Measurements from ENCODE around the gene TRPM5. TPM values are rescaled to one million over a fixed set of nuclear protein-coding genes. Genes with fewer than 3 reads are reported as not detected.

TRPM5 gene, protein sequence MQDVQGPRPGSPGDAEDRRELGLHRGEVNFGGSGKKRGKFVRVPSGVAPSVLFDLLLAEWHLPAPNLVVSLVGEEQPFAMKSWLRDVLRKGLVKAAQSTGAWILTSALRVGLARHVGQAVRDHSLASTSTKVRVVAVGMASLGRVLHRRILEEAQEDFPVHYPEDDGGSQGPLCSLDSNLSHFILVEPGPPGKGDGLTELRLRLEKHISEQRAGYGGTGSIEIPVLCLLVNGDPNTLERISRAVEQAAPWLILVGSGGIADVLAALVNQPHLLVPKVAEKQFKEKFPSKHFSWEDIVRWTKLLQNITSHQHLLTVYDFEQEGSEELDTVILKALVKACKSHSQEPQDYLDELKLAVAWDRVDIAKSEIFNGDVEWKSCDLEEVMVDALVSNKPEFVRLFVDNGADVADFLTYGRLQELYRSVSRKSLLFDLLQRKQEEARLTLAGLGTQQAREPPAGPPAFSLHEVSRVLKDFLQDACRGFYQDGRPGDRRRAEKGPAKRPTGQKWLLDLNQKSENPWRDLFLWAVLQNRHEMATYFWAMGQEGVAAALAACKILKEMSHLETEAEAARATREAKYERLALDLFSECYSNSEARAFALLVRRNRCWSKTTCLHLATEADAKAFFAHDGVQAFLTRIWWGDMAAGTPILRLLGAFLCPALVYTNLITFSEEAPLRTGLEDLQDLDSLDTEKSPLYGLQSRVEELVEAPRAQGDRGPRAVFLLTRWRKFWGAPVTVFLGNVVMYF (N-terminal part only)
- polyA plus RNA-seq (2013, experiment 1 of 4) = not detected
- polyA plus RNA-seq (2013, experiment 2 of 4) = 0.16 TPM
- polyA plus RNA-seq (2013, experiment 3 of 4) = 0.11 TPM
- polyA plus RNA-seq (2013, experiment 4 of 4) = 0.12 TPM

DNA sequence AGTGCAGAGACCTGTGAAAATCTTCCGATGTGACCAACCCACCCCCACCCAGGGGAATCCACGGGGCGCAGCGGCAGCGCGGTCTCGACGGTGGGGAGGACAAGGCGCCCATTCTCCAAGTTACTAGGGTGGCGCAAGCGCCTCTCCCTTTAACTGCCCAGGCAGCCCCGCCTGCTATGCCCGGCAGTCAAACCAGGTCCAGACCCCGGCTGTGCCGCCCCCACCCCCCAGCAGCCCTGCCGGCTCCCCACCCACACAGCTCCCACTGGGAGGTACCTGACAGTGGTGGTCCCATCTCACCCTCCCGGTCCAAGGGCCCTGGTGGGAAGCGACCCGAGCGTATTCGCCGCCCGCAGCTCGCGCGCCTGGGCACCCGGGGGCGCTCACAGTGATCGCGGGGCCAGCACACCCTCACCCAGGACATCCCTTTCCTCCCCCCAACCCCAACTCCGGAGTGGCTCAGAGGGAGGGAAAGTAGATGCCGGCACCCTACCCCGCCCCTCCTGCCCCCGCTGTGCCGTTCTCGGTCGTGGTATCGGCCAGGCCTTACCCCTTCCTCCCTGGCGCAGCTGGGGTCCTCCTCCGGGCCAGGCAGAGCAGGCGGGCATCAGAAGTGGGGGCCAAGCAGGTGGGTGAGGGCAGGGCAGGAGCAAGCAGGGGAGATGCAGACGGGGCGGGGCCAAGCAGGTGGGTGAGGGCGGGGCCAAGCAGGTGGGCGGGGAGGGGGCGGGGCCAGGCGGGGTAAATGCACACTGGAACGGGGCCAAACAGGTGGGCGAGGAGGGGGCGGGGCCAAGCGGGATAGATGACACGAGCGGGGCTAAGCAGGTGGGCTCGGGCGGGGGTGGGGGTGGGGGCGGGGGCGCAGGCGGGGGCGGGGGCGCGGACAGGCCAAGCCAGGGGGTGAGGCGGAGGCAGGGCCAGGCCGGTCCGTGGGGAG lies at the start of gene TRPM5:
TRPM5 (minus strand) TSS at position 634 of the 940 bp plus-strand sequence. CDS start 21,478 bp downstream, outside the sequence.
- Histone ChIP-seq H3K27ac (ENCODE audit: insufficient read depth, low read depth, low read length, poor library complexity, severe bottlenecking) (no peak within 1 kb of the TSS), H3K9me3 (ENCODE audit: control insufficient read depth, low read length) (no peaks in the 10 kb centered on the region), H3K36me3 (ENCODE audit: control insufficient read depth, insufficient read depth, low read length) (no peaks in the 10 kb centered on the region), H3K27me3 (ENCODE audit: control insufficient read depth, insufficient read depth, low read length, poor library complexity, severe bottlenecking) (peaks cover 94% of the 10 kb centered on the region), H3K4me1 (ENCODE audit: control insufficient read depth, insufficient read depth, low read length) (no peaks in the 10 kb centered on the region), H3K4me3 (ENCODE audit: insufficient read depth, low read depth, low read length) (peak within 1 kb of the TSS; percentile 22)
- WGBS, 2 experiments = 20 to 24% methylated on average over 52 to 64 of the region's 64 CpGs

- Histone ChIP-seq H3K27ac (ENCODE audit: insufficient read depth, low read depth, low read length, poor library complexity, severe bottlenecking) (no peak overlapping the region), H3K36me3 (ENCODE audit: control insufficient read depth, insufficient read depth, low read length) (no peaks in the 10 kb centered on the region), H3K9me3 (ENCODE audit: control insufficient read depth, low read length) (no peaks in the 10 kb centered on the region), H3K4me1 (ENCODE audit: control insufficient read depth, insufficient read depth, low read length) (no peaks in the 10 kb centered on the region), H3K4me3 (ENCODE audit: insufficient read depth, low read depth, low read length) (no peak overlapping the region), H3K27me3 (ENCODE audit: control insufficient read depth, insufficient read depth, low read length, poor library complexity, severe bottlenecking) (peaks cover 12% of the 10 kb centered on the region)
- 35 to 39% methylated on average over 2 of the region's 2 CpGs for WGBS, 2 experiments
These were observed 44.8 kb upstream of the TRPM5 start for GRCh38 chr11:2489083-2489482.

- Histone ChIP-seq H3K9me3 (ENCODE audit: control insufficient read depth, low read length) (no peaks in the 10 kb centered on the region), H3K27ac (ENCODE audit: insufficient read depth, low read depth, low read length, poor library complexity, severe bottlenecking) (no peak overlapping the region), H3K27me3 (ENCODE audit: control insufficient read depth, insufficient read depth, low read length, poor library complexity, severe bottlenecking) (peaks cover 17% of the 10 kb centered on the region), H3K36me3 (ENCODE audit: control insufficient read depth, insufficient read depth, low read length) (no peaks in the 10 kb centered on the region), H3K4me3 (ENCODE audit: insufficient read depth, low read depth, low read length) (no peak overlapping the region), H3K4me1 (ENCODE audit: control insufficient read depth, insufficient read depth, low read length) (no peaks in the 10 kb centered on the region)
These were observed 43.7 kb upstream of the TRPM5 start for GRCh38 chr11:2488004-2488403.

GRCh38 chr11:2484576-2485125 lies 40.3 kb upstream of the TRPM5 start:
- WGBS, 2 experiments = 87 to 90% methylated on average over 16 of the region's 16 CpGs
- H3K27ac ChIP-seq (ENCODE audit: insufficient read depth, low read depth, low read length, poor library complexity, severe bottlenecking) = no peak overlapping the region

DNA sequence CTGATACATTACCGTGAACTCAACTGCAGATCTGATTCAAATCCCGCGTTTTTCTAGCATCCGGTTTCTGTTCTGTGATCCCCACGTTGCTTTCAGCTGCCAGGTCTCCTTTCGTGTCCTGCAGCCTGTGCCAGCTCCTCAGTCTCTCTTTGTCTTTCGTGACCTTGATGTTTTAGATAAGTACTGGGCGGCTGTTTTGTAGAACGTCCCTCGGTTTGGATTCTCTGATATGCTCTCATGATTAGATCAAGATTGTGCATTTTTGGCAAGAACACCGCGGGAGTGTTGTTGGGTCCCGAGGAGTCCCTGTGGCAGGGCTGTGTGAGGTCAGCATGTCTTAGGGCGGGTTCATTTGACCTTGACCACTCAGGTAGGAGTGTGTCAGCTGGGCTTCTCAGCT lies 39.1 kb upstream of the TRPM5 start:
- WGBS, 2 experiments = 79 to 80% methylated on average over 14 of the region's 14 CpGs
- Histone ChIP-seq H3K27ac (ENCODE audit: insufficient read depth, low read depth, low read length, poor library complexity, severe bottlenecking) (no peak overlapping the region), H3K4me1 (ENCODE audit: control insufficient read depth, insufficient read depth, low read length) (no peaks in the 10 kb centered on the region), H3K4me3 (ENCODE audit: insufficient read depth, low read depth, low read length) (no peak overlapping the region), H3K9me3 (ENCODE audit: control insufficient read depth, low read length) (peaks cover 2% of the 10 kb centered on the region), H3K36me3 (ENCODE audit: control insufficient read depth, insufficient read depth, low read length) (no peaks in the 10 kb centered on the region), H3K27me3 (ENCODE audit: control insufficient read depth, insufficient read depth, low read length, poor library complexity, severe bottlenecking) (peaks cover 18% of the 10 kb centered on the region)

More at GRCh38 chr11:2484576-2485125, 40.3 kb upstream of the TRPM5 start:
- H3K27me3 ChIP-seq (ENCODE audit: control insufficient read depth, insufficient read depth, low read length, poor library complexity, severe bottlenecking) = peaks cover 18% of the 10 kb centered on the region
- H3K9me3 ChIP-seq (ENCODE audit: control insufficient read depth, low read length) = no peaks in the 10 kb centered on the region
- H3K4me1 ChIP-seq (ENCODE audit: control insufficient read depth, insufficient read depth, low read length) = no peaks in the 10 kb centered on the region
- no peaks in the 10 kb centered on the region for H3K36me3 ChIP-seq (ENCODE audit: control insufficient read depth, insufficient read depth, low read length)
- H3K4me3 ChIP-seq (ENCODE audit: insufficient read depth, low read depth, low read length) = no peak overlapping the region

DNA sequence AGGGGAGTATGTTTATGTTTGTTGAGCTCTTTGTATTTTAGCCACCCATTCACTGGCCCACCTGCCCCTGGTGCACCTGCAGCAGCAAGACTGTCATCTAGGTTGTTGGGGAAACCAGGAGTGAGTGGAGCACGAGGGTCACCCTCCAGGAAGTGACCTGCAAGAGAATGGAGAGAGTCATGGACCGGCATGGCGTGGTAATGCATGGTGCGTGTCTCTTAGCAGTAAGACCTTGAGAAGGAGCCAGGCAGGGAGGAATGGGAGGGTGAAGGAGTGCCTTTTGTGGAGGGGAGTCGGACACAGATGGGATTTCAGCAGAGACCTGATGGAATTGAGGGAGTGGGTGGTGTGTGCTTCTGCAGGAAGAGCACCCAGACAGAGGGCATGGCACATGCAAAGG lies 38.4 kb upstream of the TRPM5 start:
- Histone ChIP-seq H3K9me3 (ENCODE audit: control insufficient read depth, low read length) (peaks cover 2% of the 10 kb centered on the region), H3K36me3 (ENCODE audit: control insufficient read depth, insufficient read depth, low read length) (no peaks in the 10 kb centered on the region), H3K4me1 (ENCODE audit: control insufficient read depth, insufficient read depth, low read length) (no peaks in the 10 kb centered on the region), H3K27ac (ENCODE audit: insufficient read depth, low read depth, low read length, poor library complexity, severe bottlenecking) (no peak overlapping the region), H3K4me3 (ENCODE audit: insufficient read depth, low read depth, low read length) (no peak overlapping the region), H3K27me3 (ENCODE audit: control insufficient read depth, insufficient read depth, low read length, poor library complexity, severe bottlenecking) (peaks cover 20% of the 10 kb centered on the region)
- WGBS, 2 experiments = 76 to 79% methylated on average over 5 of the region's 5 CpGs

GRCh38 chr11:2482204-2482603 lies 37.9 kb upstream of the TRPM5 start:
- Histone ChIP-seq H3K4me3 (ENCODE audit: insufficient read depth, low read depth, low read length) (no peak overlapping the region), H3K27me3 (ENCODE audit: control insufficient read depth, insufficient read depth, low read length, poor library complexity, severe bottlenecking) (peaks cover 22% of the 10 kb centered on the region), H3K27ac (ENCODE audit: insufficient read depth, low read depth, low read length, poor library complexity, severe bottlenecking) (no peak overlapping the region), H3K4me1 (ENCODE audit: control insufficient read depth, insufficient read depth, low read length) (no peaks in the 10 kb centered on the region), H3K9me3 (ENCODE audit: control insufficient read depth, low read length) (peaks cover 2% of the 10 kb centered on the region), H3K36me3 (ENCODE audit: control insufficient read depth, insufficient read depth, low read length) (no peaks in the 10 kb centered on the region)
- WGBS, 2 experiments = 87 to 88% methylated on average over 3 of the region's 3 CpGs

- H3K9me3 ChIP-seq (ENCODE audit: control insufficient read depth, low read length) = peaks cover 2% of the 10 kb centered on the region
- H3K27ac ChIP-seq (ENCODE audit: insufficient read depth, low read depth, low read length, poor library complexity, severe bottlenecking) = no peak overlapping the region
- no peaks in the 10 kb centered on the region for H3K36me3 ChIP-seq (ENCODE audit: control insufficient read depth, insufficient read depth, low read length)
- H3K4me1 ChIP-seq (ENCODE audit: control insufficient read depth, insufficient read depth, low read length) = no peaks in the 10 kb centered on the region
- WGBS, 2 experiments = 86 to 88% methylated on average over 14 of the region's 14 CpGs
- peaks cover 22% of the 10 kb centered on the region for H3K27me3 ChIP-seq (ENCODE audit: control insufficient read depth, insufficient read depth, low read length, poor library complexity, severe bottlenecking)
- H3K4me3 ChIP-seq (ENCODE audit: insufficient read depth, low read depth, low read length) = no peak overlapping the region
These were observed 36.9 kb upstream of the TRPM5 start for GRCh38 chr11:2481253-2481652.

DNA sequence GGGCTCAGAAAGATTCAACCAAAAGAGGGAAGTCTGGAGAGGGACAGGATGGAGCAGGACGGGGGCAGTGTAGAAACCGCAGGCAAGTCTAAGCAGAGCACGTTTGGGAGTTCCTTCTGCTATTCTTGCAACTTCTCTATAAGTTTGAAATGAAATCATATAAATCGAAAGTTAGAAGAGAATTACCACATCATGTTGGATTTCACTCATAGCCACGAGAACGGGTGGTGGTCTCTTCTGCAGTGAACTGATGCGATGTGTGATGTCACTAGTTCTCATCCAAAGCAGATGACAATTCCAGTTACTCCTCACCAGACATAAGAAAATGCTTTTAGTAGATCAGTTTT lies 36.5 kb upstream of the TRPM5 start:
- WGBS, 2 experiments = 75 to 88% methylated on average over 7 of the region's 7 CpGs
- Histone ChIP-seq H3K27me3 (ENCODE audit: control insufficient read depth, insufficient read depth, low read length, poor library complexity, severe bottlenecking) (peaks cover 22% of the 10 kb centered on the region), H3K9me3 (ENCODE audit: control insufficient read depth, low read length) (peaks cover 2% of the 10 kb centered on the region), H3K4me1 (ENCODE audit: control insufficient read depth, insufficient read depth, low read length) (no peaks in the 10 kb centered on the region), H3K4me3 (ENCODE audit: insufficient read depth, low read depth, low read length) (no peak overlapping the region), H3K27ac (ENCODE audit: insufficient read depth, low read depth, low read length, poor library complexity, severe bottlenecking) (no peak overlapping the region), H3K36me3 (ENCODE audit: control insufficient read depth, insufficient read depth, low read length) (no peaks in the 10 kb centered on the region)

Data from ectodermal cell (in vitro differentiated cells).